GM06990 (cell line): ENCODE results near the gene SLC27A3.

ENCODE experiments used
- DNase-seq: peaks from one replicate; pipeline ENCODE4 v3.0.0-alpha.2; 2011; ENCODE audit not compliant: insufficient read length; ENCODE audit errors: extremely low read depth
- H3K27me3 ChIP-seq: replicated peaks from 2 replicates; pipeline ENCODE4 v1.6.0; 2011; ENCODE audit warnings: low read length; ENCODE audit not compliant: control insufficient read depth, insufficient read depth
- H3K36me3 ChIP-seq: 2 replicates; pipeline ENCODE4 v1.5.1; 2011; ENCODE audit warnings: low read length; ENCODE audit not compliant: control insufficient read depth, insufficient read depth
- H3K4me3 ChIP-seq: replicated peaks from 2 replicates; pipeline ENCODE4 v1.5.1; 2011; ENCODE audit warnings: low read depth, mild to moderate bottlenecking, control low read depth, low read length
- TF ChIP-seq, protein P1 (sequence below): IDR thresholded peaks from 2 replicates; pipeline ENCODE4 v1.5.1; 2011; ENCODE audit warnings: low read length, control low read depth, mild to moderate bottlenecking, inconsistent platforms; ENCODE audit not compliant: insufficient read depth, poor library complexity, severe bottlenecking

SLC27A3 gene

DNA sequence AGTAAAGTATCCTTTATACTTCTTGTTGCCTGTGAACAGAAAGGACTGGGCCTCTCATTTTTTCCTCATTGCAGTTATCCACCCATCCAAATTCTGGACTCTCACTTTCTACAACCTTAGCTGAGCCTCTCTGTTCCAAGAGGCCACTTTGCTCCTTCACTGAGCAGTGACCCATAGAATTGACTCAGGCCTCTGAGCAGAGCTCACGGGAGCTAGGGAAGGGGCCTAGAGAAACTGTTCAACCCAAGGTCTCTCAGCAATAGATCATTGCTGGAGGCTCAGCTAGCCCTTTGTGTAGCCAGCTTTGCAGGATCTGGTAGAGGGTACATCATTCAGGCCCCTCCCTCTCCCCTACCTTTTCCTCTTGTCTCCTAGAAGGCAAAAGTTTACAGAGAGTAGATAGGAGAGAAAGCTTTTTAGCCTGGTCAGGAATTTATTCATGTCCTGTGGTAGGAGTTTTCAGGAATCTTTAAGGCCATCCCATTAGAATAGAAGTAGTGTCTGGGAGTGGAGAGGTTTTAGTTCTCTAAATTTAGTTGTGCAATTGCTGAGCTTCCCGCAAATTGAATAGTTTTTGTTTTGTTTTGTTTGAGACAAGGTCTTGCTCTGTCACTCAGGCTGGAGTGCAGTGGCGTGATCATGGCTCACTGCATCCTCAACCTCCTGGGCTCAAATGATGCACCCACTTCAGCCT, 40.7 kb upstream of the SLC27A3 start:
- TF ChIP-seq, protein P1, sequence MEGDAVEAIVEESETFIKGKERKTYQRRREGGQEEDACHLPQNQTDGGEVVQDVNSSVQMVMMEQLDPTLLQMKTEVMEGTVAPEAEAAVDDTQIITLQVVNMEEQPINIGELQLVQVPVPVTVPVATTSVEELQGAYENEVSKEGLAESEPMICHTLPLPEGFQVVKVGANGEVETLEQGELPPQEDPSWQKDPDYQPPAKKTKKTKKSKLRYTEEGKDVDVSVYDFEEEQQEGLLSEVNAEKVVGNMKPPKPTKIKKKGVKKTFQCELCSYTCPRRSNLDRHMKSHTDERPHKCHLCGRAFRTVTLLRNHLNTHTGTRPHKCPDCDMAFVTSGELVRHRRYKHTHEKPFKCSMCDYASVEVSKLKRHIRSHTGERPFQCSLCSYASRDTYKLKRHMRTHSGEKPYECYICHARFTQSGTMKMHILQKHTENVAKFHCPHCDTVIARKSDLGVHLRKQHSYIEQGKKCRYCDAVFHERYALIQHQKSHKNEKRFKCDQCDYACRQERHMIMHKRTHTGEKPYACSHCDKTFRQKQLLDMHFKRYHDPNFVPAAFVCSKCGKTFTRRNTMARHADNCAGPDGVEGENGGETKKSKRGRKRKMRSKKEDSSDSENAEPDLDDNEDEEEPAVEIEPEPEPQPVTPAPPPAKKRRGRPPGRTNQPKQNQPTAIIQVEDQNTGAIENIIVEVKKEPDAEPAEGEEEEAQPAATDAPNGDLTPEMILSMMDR, result no peak
- no peak for DNase-seq
- Histone ChIP-seq H3K4me3 (no peak overlapping the region), H3K36me3 (no peaks in the 10 kb centered on the region; the same call in 1 of the 2 replicates), H3K27me3 (no peaks in the 10 kb centered on the region)

DNA sequence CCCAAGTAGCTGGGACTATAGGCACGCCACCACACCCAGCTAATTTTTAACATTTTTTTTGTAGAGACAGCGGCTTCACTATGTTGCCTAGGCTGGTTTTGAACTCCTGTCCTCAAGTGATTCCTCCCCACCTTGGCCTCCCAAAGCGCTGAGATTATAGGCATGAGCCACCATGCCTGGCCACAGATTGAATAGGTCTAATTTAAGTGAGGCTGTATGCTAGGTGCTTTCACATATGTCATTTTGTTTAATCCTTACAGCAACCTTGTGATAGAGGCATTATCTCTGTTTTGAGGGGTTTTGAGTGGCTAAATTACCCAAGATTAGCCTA, 40.2 kb upstream of the SLC27A3 start:
- Histone ChIP-seq H3K27me3 (no peaks in the 10 kb centered on the region), H3K4me3 (no peak overlapping the region), H3K36me3 (no peaks in the 10 kb centered on the region; the same call in 1 of the 2 replicates)
- DNase-seq, result no peak
- TF ChIP-seq, protein P1, result no peak

DNA sequence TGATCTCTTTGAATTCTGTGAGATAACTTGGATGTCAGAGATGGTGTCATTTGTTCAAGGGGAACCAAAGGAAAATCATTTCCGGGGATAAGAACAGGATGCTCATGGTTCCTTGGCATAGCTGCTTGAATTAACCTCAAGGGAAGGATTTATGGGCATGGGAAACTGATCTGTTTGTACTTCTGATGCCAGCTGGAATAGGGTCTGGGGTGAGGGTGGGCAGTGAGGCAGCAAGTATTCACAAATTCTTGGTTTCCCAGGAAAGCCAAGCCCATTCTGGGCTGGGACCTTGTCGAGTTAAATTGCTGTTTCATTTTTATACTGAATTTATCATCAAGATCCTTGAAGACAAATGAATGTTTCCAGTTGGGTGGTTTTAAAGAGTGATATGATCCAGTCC, 33.2 kb upstream of the SLC27A3 start:
- no peaks in the 10 kb centered on the region for H3K27me3 ChIP-seq
- H3K4me3 ChIP-seq, result no peak overlapping the region
- no peak for DNase-seq
- peaks cover 9% of the 10 kb centered on the region for H3K36me3 ChIP-seq
- TF ChIP-seq, protein P1, result no peak

DNA sequence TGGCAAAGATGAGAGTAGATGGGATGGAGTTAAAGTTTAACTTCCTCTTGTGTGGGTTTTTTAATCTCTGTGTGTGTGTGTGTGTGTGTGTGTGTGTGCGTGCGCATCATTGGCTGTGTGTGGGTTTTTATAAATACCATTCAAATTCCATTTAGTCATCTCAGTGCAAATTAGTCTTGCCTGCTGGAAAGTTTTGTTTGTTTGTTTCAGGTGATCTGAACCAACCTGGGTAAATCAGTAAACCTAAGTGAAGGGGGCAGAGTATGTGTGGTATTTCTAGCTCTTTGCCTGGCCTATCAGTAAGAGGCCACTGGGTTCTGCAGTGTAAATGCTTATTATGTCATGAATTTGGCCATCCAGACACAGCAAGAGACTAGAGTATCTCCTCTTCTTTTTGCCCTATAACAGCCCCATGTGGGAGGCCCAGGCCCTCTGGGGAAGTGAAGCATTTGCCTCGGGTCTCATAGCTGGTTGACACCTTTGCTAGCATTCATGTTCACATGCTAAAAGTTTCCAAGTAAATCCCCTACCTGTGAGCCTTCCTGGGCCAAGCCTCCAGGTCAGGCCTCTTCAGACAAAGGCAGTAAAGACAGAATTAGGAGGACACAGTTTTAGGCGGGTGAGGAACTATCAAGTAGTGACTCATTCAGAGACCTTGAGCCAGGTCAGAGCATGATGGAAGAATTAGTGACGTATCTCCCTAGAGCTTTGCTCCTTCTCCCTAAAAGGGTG, 32.6 kb upstream of the SLC27A3 start:
- Histone ChIP-seq H3K27me3 (no peaks in the 10 kb centered on the region), H3K36me3 (peaks cover 11% of the 10 kb centered on the region), H3K4me3 (no peak overlapping the region)
- peak; percentile 47 for DNase-seq
- TF ChIP-seq, protein P1, result no peak

DNA sequence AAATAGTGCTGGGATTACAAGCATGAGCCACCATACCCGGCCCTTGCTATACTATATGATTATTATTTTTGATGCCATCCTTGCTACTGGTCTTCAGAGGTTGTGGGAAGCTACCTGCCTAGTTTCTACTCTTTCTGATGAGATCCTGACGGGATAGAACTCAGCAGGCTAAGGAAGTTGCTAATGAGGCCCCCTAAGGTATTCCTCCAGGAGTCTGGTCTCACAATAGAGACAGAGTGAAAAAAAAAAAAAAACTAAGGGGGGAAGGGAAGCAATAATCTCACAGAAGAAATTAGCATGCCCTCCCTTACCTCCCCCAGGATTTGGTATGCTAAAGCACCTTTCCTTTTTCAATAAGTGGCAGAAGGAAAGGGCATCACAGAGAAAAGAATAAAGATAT, 29.8 kb upstream of the SLC27A3 start:
- Histone ChIP-seq H3K4me3 (no peak overlapping the region), H3K27me3 (no peaks in the 10 kb centered on the region), H3K36me3 (peaks cover 22% of the 10 kb centered on the region)
- TF ChIP-seq, protein P1, result no peak
- DNase-seq, result no peak

DNA sequence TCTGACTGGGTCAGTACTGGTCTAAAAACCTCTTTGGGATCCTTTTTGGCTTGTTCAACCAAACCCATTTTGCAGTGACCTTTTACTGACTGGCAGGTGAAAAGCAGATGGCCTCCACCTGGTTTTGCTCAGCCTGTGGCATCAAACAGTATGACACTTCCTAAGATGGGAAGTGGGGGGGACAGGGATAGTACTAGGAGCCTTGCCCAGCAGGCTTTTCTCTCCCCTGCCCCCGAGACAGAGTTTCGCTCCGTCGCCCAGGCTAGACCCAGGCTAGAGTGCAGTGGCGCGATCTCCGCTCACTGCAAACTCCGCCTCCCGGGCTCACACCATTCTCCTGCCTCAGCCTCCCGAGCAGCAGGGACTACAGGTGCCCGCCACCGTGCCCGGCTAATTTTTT, 29.0 kb upstream of the SLC27A3 start:
- DNase-seq, result no peak
- H3K27me3 ChIP-seq, result no peaks in the 10 kb centered on the region

More for the DNA sequence above, 29.0 kb upstream of the SLC27A3 start:
- H3K4me3 ChIP-seq, result no peak overlapping the region
- H3K36me3 ChIP-seq, result peaks cover 22% of the 10 kb centered on the region
- TF ChIP-seq, protein P1, result no peak
